Measurements from ENCODE around the gene TPPP2. TPM values are rescaled to one million over a fixed set of nuclear protein-coding genes. Genes with fewer than 3 reads are reported as not detected.
"Not testable (repeated sequence)": the region's sequence is repeated elsewhere in the genome, so short reads cannot be mapped to it uniquely, and the experiment has no call there.

The TPPP2 gene
- total RNA-seq, 4 donors from 2014 or later, result not detected

DNA sequence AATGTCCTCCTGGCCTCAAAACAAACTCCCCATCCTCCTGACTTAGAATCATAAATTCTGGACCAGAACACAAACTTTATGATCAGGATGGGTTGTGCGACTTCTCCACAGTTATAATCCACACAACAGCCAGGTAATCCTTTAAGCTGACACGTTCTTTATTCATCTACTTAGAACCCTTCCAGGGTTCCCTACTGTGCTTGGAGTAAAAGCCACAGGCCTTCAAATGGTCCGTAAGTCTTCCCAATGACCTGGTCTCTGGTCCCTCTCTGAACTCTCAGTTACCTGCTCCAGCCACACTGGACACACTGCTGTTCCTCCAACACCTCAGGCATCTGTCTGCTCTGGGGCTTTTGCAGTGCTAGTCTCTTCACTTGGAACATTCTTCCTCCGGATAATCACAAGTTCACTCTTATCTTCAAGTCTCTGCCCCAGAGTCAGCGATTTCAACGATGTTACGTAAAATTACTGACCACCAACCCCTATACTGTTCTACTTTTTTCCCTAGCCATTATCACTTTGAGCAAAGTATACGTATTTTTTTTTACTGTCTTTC, 10.4 kb downstream of the TPPP2 start:
- no peaks in the 10 kb centered on the region for H3K36me3 ChIP-seq
- H3K4me1 ChIP-seq, result peaks cover 14 to 44% (median 17%) of the 10 kb centered on the region in 3 donors
- no peak overlapping the region for H3K27ac ChIP-seq
- 55 to 64% methylated on average over 7 to 8 of the region's 8 CpGs for WGBS, 2 donors (ENCODE audit: low coverage in 1 of 2)
- H3K27me3 ChIP-seq, result no peaks in the 10 kb centered on the region
- no peak for ATAC-seq
- no peak for TF ChIP-seq EP300 (IDR thresholded peaks at IDR 0.05)
- TF ChIP-seq POLR2A (IDR thresholded peaks at IDR 0.05), result no peak
- TF ChIP-seq POLR2AphosphoS5 (IDR thresholded peaks at IDR 0.05), result no peak
- TF ChIP-seq, protein P1, sequence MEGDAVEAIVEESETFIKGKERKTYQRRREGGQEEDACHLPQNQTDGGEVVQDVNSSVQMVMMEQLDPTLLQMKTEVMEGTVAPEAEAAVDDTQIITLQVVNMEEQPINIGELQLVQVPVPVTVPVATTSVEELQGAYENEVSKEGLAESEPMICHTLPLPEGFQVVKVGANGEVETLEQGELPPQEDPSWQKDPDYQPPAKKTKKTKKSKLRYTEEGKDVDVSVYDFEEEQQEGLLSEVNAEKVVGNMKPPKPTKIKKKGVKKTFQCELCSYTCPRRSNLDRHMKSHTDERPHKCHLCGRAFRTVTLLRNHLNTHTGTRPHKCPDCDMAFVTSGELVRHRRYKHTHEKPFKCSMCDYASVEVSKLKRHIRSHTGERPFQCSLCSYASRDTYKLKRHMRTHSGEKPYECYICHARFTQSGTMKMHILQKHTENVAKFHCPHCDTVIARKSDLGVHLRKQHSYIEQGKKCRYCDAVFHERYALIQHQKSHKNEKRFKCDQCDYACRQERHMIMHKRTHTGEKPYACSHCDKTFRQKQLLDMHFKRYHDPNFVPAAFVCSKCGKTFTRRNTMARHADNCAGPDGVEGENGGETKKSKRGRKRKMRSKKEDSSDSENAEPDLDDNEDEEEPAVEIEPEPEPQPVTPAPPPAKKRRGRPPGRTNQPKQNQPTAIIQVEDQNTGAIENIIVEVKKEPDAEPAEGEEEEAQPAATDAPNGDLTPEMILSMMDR (IDR thresholded peaks at IDR 0.05), result no peak
- no peaks in the 10 kb centered on the region for H3K9me3 ChIP-seq
- H3K4me3 ChIP-seq, result no peak overlapping the region

DNA sequence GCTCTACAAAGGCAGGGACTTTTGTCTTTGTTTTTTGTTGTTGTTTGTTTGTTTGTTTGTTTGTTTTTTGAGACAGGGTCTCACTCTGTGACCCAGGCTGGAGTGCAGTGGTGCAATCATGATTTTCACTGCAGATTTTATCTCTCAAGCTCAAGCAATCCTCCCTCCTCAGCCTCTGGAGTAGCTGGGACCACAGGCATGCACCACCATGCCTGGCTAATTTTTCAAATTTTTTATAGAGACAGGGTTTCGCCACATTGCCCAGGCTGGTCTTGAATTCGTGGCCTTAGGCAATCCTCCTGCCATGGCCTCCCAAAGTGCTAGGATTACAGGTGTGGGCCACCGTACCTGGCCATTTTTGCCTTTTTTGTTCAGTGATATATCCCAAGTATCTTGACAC, 10.9 kb downstream of the TPPP2 start:
- H3K27me3 ChIP-seq, H3K9me3 ChIP-seq, H3K4me3 ChIP-seq, ATAC-seq, H3K36me3 ChIP-seq, H3K27ac ChIP-seq: not testable (repeated sequence)
- peaks cover 14 to 44% (median 17%) of the 10 kb centered on the region in 3 donors for H3K4me1 ChIP-seq
- WGBS, 2 donors (ENCODE audit: low coverage in 1 of 2), result 75% methylated on average over 3 of the region's 3 CpGs; no CpG with 5 or more reads in 1 of the 2 donors

DNA sequence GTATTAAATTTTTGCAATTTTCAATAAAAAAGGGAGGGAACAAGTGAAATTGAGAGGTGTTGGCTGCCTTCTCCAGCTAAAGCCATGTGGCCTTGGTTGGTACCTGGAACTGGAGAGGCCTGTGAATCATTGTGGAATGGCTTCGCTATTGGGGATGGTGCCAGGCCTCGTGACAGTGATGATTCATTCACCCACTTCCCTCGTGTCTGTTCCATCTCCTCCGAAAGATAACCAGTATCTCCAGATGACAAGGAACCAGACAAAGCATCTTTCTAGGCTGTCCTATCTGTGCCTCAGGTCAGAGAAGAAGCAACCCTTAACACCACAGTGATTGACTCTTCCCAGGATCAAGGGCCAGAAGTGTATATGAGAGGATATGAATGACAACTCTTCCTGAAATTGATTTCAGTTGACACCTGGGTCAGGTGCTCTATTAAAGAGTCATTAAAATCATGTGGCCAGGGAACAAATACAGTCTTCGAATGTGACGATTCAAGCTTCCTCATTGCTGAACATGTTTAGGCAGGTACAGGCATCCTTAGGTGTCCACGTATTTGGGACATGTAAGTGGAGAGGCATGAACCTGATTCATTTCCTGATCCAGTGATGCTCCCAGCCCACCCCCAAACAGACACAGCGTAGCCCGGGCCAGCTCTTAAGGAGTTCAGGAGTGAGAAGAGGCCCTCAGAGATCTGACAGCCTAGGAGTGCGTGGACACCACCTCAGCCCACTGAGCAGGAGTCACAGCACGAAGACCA, 11.8 kb downstream of the TPPP2 start, which contains the start of gene RNASE7:
RNASE7 (plus strand) TSS at position 687 of the 758 bp plus-strand sequence. CDS start 631 bp downstream, outside the sequence.
- Histone ChIP-seq H3K4me3 (no peak within 1 kb of the TSS), H3K9me3 (no peaks in the 10 kb centered on the region), H3K4me1 (peaks cover 14 to 44% (median 17%) of the 10 kb centered on the region in 3 donors), H3K27ac (no peak within 1 kb of the TSS), H3K27me3 (no peaks in the 10 kb centered on the region), H3K36me3 (no peaks in the 10 kb centered on the region)
- WGBS, 2 donors (ENCODE audit: low coverage in 1 of 2), result 66 to 67% methylated on average over 7 to 8 of the region's 11 CpGs
- no peak for ATAC-seq
- TF ChIP-seq EP300 (IDR thresholded peaks at IDR 0.05) (no peak), POLR2A (IDR thresholded peaks at IDR 0.05) (no peak), POLR2AphosphoS5 (IDR thresholded peaks at IDR 0.05) (no peak)
- TF ChIP-seq, protein P1 (IDR thresholded peaks at IDR 0.05), result no peak

DNA sequence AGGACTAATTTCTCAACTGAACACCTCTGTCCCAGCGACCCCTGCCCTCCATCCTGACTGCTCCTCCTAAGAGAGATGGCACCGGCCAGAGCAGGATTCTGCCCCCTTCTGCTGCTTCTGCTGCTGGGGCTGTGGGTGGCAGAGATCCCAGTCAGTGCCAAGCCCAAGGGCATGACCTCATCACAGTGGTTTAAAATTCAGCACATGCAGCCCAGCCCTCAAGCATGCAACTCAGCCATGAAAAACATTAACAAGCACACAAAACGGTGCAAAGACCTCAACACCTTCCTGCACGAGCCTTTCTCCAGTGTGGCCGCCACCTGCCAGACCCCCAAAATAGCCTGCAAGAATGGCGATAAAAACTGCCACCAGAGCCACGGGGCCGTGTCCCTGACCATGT, 12.9 kb downstream of the TPPP2 start:
- ATAC-seq, result no peak
- H3K27ac ChIP-seq, result no peak overlapping the region
- no peaks in the 10 kb centered on the region for H3K36me3 ChIP-seq
- H3K4me3 ChIP-seq, result no peak overlapping the region
- H3K4me1 ChIP-seq, result peaks cover 14 to 48% (median 17%) of the 10 kb centered on the region in 3 donors
- TF ChIP-seq EP300 (IDR thresholded peaks at IDR 0.05) (no peak), POLR2AphosphoS5 (IDR thresholded peaks at IDR 0.05) (no peak), POLR2A (IDR thresholded peaks at IDR 0.05) (no peak)
- TF ChIP-seq, protein P1 (IDR thresholded peaks at IDR 0.05), result no peak
- no peaks in the 10 kb centered on the region for H3K9me3 ChIP-seq
- no peaks in the 10 kb centered on the region for H3K27me3 ChIP-seq
- WGBS, 2 donors (ENCODE audit: low coverage in 1 of 2), result 55 to 59% methylated on average over 5 to 7 of the region's 8 CpGs

DNA sequence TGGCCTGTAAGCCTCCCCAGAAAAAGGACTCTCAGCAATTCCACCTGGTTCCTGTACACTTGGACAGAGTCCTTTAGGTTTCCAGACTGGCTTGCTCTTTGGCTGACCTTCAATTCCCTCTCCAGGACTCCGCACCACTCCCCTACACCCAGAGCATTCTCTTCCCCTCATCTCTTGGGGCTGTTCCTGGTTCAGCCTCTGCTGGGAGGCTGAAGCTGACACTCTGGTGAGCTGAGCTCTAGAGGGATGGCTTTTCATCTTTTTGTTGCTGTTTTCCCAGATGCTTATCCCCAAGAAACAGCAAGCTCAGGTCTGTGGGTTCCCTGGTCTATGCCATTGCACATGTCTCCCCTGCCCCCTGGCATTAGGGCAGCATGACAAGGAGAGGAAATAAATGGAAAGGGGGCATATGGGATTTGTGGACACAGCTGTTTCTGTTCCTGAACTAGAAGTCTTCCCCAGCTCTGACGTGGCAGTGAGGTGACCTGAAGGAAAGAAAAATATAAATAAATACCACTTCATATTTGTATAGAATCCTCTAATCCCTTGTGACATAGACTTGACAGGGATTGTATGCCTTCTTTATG, 13.5 kb downstream of the TPPP2 start:
- ATAC-seq, result no peak
- 0 to 30% methylated on average over 1 of the region's 2 CpGs for WGBS, 2 donors (ENCODE audit: low coverage in 1 of 2)

More for the DNA sequence above, 13.5 kb downstream of the TPPP2 start:
- Histone ChIP-seq H3K9me3 (no peaks in the 10 kb centered on the region), H3K27ac (no peak overlapping the region), H3K4me1 (peaks cover 13 to 43% (median 13%) of the 10 kb centered on the region in 3 donors), H3K36me3 (no peaks in the 10 kb centered on the region), H3K27me3 (no peaks in the 10 kb centered on the region), H3K4me3 (no peak overlapping the region)
- TF ChIP-seq EP300 (IDR thresholded peaks at IDR 0.05) (no peak), POLR2A (IDR thresholded peaks at IDR 0.05) (no peak), POLR2AphosphoS5 (IDR thresholded peaks at IDR 0.05) (no peak)
- TF ChIP-seq, protein P1 (IDR thresholded peaks at IDR 0.05), result no peak

All from gastroesophageal sphincter (tissue), 4 donors.